ENCODE results near the gene GPR62. TPM values are rescaled to one million over a fixed set of nuclear protein-coding genes. Genes with fewer than 3 reads are reported as not detected.

The GPR62 gene
- total and polyA plus RNA-seq, 9 of the 15 experiments (the other 6 are each of a cell fraction or from before 2014, with no cell fraction given) = not detected

- DNase-seq (ENCODE audit: extremely low read depth in 1 of 4, low spot score in 3 of 4) = no peak
- intact Hi-C loops (cut with micrococcal nuclease) (no loop called here), in situ Hi-C loops (cut with MboI) (no loop called here)
- Histone ChIP-seq H3K36me3 (ENCODE audit: control insufficient read depth, insufficient read depth, low read length) (peaks cover 48% of the 10 kb centered on the region; the same call in 2 of the 3 replicates), H4K20me1 (replicated peaks; ENCODE audit: control insufficient read depth, insufficient read depth, low read length) (no peaks in the 10 kb centered on the region), H3K4me1 (replicated peaks in 1 of 2; ENCODE audit: control insufficient read depth in 2 of 2, insufficient read depth in 2 of 2, low read length in 2 of 2) (peaks cover 0 to 1% of the 10 kb centered on the region in 2 experiments; a peak in 3 of 5 replicates), H3K27me3 (ENCODE audit: control insufficient read depth in 2 of 2, insufficient read depth in 2 of 2, low read length in 2 of 2) (no peaks in the 10 kb centered on the region), H3K4me2 (ENCODE audit: insufficient read depth, low read length) (no peak overlapping the region), H3K9me3 (replicated peaks; ENCODE audit: control insufficient read depth, insufficient read depth, low read depth, low read length) (no peaks in the 10 kb centered on the region), H3K27ac (ENCODE audit: extremely low read depth, low read depth, low read length) (no peak overlapping the region), H3K4me3 (no peak overlapping the region), H3K9ac (ENCODE audit: insufficient read depth in 1 of 2, low read depth in 2 of 2, low read length in 2 of 2) (no peak overlapping the region; a peak in 1 of 4 replicates), H2AFZ (ENCODE audit: low read depth, low read length) (no peak overlapping the region), H3K79me2 (ENCODE audit: control insufficient read depth, insufficient read depth, low read length) (no peaks in the 10 kb centered on the region), H3K9me1 (ENCODE audit: control insufficient read depth, insufficient read depth, low read length) (no peaks in the 10 kb centered on the region)
- ChIA-PET CTCF (ENCODE audit: low intra/inter-chr PET ratio) (no interaction called here), POLR2A (interaction anchor here (0.6 to 1.2 kb wide), 6 partner anchors 21 to 648 kb away, joined by 3 to 4 read pairs (median 3); partner anchors contain the start of gene RPL29)
- WGBS (ENCODE audit: insufficient coverage, low coverage, missing lambda C conversion rate) = 83% methylated on average over 2 of the region's 15 CpGs
- no peak for FAIRE-seq
- BruUV-seq (replicated peaks) = no TSS peak
- ATAC-seq = no peak
- TF ChIP-seq ZC3H11A (IDR thresholded peaks at IDR 0.05; ENCODE audit: low read depth, low read length) (no peak), XRCC4 (IDR thresholded peaks at IDR 0.05; ENCODE audit: extremely low read depth, insufficient read depth, insufficient read length) (no peak), BRF1 (IDR thresholded peaks at IDR 0.05; ENCODE audit: borderline replicate concordance, extremely low read depth, insufficient read length) (no peak), TARDBP (IDR thresholded peaks at IDR 0.05) (no peak), POU5F1 (IDR thresholded peaks at IDR 0.05; ENCODE audit: borderline replicate concordance, low read depth, low read length, partially characterized antibody) (no peak), CEBPG (CRISPR knock-in tag; IDR thresholded peaks at IDR 0.05) (no peak), CEBPG (tag; conservative IDR thresholded peaks at IDR 0.05 in 1 of 2, IDR thresholded peaks at IDR 0.05 in 1 of 2) (no peak), TRIM28 (IDR thresholded peaks at IDR 0.05) (no peak), SMAD1 (IDR thresholded peaks at IDR 0.05; ENCODE audit: low read depth, low read length, partially characterized antibody) (no peak), ZSCAN29 (IDR thresholded peaks at IDR 0.05) (no peak), AFF4 (CRISPR knock-in tag; IDR thresholded peaks at IDR 0.05) (no peak), RBBP5 (IDR thresholded peaks at IDR 0.05; ENCODE audit: borderline replicate concordance, insufficient read depth, low read length, poor library complexity, severe bottlenecking) (no peak), HNRNPLL (IDR thresholded peaks at IDR 0.05; ENCODE audit: low read depth, low read length, poor library complexity, severe bottlenecking) (no peak), ZNF3 (CRISPR knock-in tag; IDR thresholded peaks at IDR 0.05) (no peak)
- TF ChIP-seq, protein P1, sequence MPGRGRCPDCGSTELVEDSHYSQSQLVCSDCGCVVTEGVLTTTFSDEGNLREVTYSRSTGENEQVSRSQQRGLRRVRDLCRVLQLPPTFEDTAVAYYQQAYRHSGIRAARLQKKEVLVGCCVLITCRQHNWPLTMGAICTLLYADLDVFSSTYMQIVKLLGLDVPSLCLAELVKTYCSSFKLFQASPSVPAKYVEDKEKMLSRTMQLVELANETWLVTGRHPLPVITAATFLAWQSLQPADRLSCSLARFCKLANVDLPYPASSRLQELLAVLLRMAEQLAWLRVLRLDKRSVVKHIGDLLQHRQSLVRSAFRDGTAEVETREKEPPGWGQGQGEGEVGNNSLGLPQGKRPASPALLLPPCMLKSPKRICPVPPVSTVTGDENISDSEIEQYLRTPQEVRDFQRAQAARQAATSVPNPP (IDR thresholded peaks at IDR 0.05; ENCODE audit: borderline replicate concordance, insufficient read depth, insufficient read length) = no peak
These were observed 22.5 kb upstream of the GPR62 start for GRCh38 chr3:51932471-51933370.

Data from K562 (cell line).